A549 (cell line): ENCODE data around the gene F5. TPM values are rescaled to one million over a fixed set of nuclear protein-coding genes. Genes with fewer than 3 reads are reported as not detected.

Experiments
- ATAC-seq, 2 experiments: fragments of 200-7000 bp in 1 of 2; fragments of >200 bp in 1 of 2; cut with Nextera tagmentation in 1 of 2; cut with Tn5 transposase in 1 of 2; 3 replicates each; pipeline versions ENCODE4 v1.8.0 to v1.9.1; 2018 to 2020; ENCODE audit warnings: mild to moderate bottlenecking in 1 of 2, moderate library complexity in 1 of 2
- CTCF ChIA-PET: fragments of 300-600 bp; sonication (Branson Sonifier 250); formaldehyde crosslinking; extraction: SDS; loops from one replicate; lab custom pipeline; 2021; ENCODE audit warnings: antibody characterized with exemption, inconsistent platforms; lab: Yijun Ruan, JAX
- POLR2A ChIA-PET: fragments of 350-600 bp; formaldehyde crosslinking; extraction: SDS; loops from one replicate; lab custom pipeline; 2021; ENCODE audit warnings: antibody characterized with exemption, inconsistent platforms; lab: Yijun Ruan, JAX
- DNase-seq, 2 experiments: peaks; one replicate each; pipeline versions ENCODE4 v3.0.0 to v3.0.0-alpha.2; 2011 to 2016; ENCODE audit warnings: low read depth in 1 of 2, low spot score in 1 of 2
- FAIRE-seq: peaks from 2 replicates; lab custom pipeline; 2011; peaks lifted over from hg19 to GRCh38; lab: Jason Lieb, UNC
- H3K27ac ChIP-seq, 2 experiments: fragments of >200 bp; sonication (Bioruptor Twin); formaldehyde crosslinking; 3 replicates each; pipeline ENCODE4 v1.5.1; 2016 to 2017
- H3K4me1 ChIP-seq: fragments of >200 bp; sonication (Bioruptor Twin); formaldehyde crosslinking; 3 replicates; pipeline ENCODE4 v1.6.1; 2016
- H3K4me2 ChIP-seq: fragments of >200 bp; sonication (Bioruptor Twin); formaldehyde crosslinking; 3 replicates; pipeline ENCODE4 v1.6.1; 2016
- H3K4me3 ChIP-seq: fragments of >200 bp; sonication (Bioruptor Twin); formaldehyde crosslinking; 3 replicates; pipeline ENCODE4 v1.5.1; 2016
- H3K9me3 ChIP-seq: fragments of >200 bp; sonication (Bioruptor Twin); formaldehyde crosslinking; 3 replicates; pipeline ENCODE4 v1.6.1; 2016
- CEBPB ChIP-seq, 2 experiments: fragments of >200 bp in 1 of 2; sonication (Bioruptor Twin) in 1 of 2; formaldehyde crosslinking in 1 of 2; IDR thresholded peaks; 2 replicates each; pipeline ENCODE4 v1.6.1; 2012 to 2016
- CHD4 ChIP-seq: fragments of 200-600 bp; sonication (generic); IDR thresholded peaks from 2 replicates; pipeline ENCODE4 v1.6.1; 2016; ENCODE audit warnings: antibody characterized with exemption, mild to moderate bottlenecking, borderline replicate concordance
- E2F6 ChIP-seq: IDR thresholded peaks from 2 replicates; pipeline ENCODE4 v1.6.1; 2012; ENCODE audit warnings: low read depth, borderline replicate concordance
- EP300 ChIP-seq, 2 experiments: fragments of >200 bp; sonication (Bioruptor Twin); formaldehyde crosslinking; IDR thresholded peaks; 2 replicates in 1 of 2; 3 replicates in 1 of 2; pipeline ENCODE4 v1.6.1; 2016 to 2017
- ESRRA ChIP-seq: fragments of 150-350 bp; IDR thresholded peaks from 2 replicates; pipeline ENCODE4 v1.6.1; 2014; ENCODE audit warnings: mild to moderate bottlenecking, low read length, borderline replicate concordance
- FOXS1 ChIP-seq: fragments of 250-450 bp; sonication (Bioruptor Pico); IDR thresholded peaks from 2 replicates; pipeline ENCODE4 v1.5.0; 2020; ENCODE audit warnings: mild to moderate bottlenecking, moderate library complexity
- HDAC2 ChIP-seq: fragments of 200-600 bp; sonication (generic); IDR thresholded peaks from 2 replicates; pipeline ENCODE4 v1.6.1; 2016
- HES2 ChIP-seq: fragments of >200 bp; sonication (Bioruptor Twin); formaldehyde crosslinking; IDR thresholded peaks from 2 replicates; pipeline ENCODE4 v1.6.1; 2016
- HMGXB4 ChIP-seq: fragments of 250-450 bp; sonication (Bioruptor Pico); IDR thresholded peaks from 2 replicates; pipeline ENCODE4 v1.5.0; 2021; ENCODE audit warnings: mild to moderate bottlenecking, moderate library complexity, borderline replicate concordance
- HOXB5 ChIP-seq: fragments of 250-450 bp; sonication (Bioruptor Pico); IDR thresholded peaks from 2 replicates; pipeline ENCODE4 v1.5.0; 2020; ENCODE audit warnings: mild to moderate bottlenecking, moderate library complexity
- JUNB ChIP-seq: fragments of >200 bp; sonication (Bioruptor Twin); formaldehyde crosslinking; IDR thresholded peaks from 2 replicates; pipeline ENCODE4 v1.6.1; 2016
- NR3C1 ChIP-seq: fragments of >200 bp; sonication (Bioruptor Twin); formaldehyde crosslinking; IDR thresholded peaks from 3 replicates; pipeline ENCODE4 v1.6.1; 2017
- PBX3 ChIP-seq: IDR thresholded peaks from 2 replicates; pipeline ENCODE4 v1.6.1; 2012
- RAD21 ChIP-seq, 2 experiments: fragments of >200 bp in 1 of 2; sonication (Bioruptor Twin) in 1 of 2; formaldehyde crosslinking in 1 of 2; IDR thresholded peaks in 1 of 2; conservative IDR thresholded peaks in 1 of 2; 2 replicates in 1 of 2; 3 replicates in 1 of 2; pipeline ENCODE4 v1.6.1; 2012 to 2018; ENCODE audit warnings: inconsistent platforms in 1 of 2
- RCOR1 ChIP-seq: fragments of 150-350 bp; IDR thresholded peaks from 2 replicates; pipeline ENCODE4 v1.6.1; 2014; ENCODE audit warnings: antibody characterized with exemption, low read length, low read depth
- RFX5 ChIP-seq: fragments of 450-650 bp; IDR thresholded peaks from 2 replicates; pipeline ENCODE4 v1.7.1; 2014; ENCODE audit warnings: antibody characterized with exemption, mild to moderate bottlenecking, moderate library complexity
- RNF2 ChIP-seq: fragments of 200-600 bp; sonication (generic); IDR thresholded peaks from 2 replicates; pipeline ENCODE4 v1.6.1; 2016; ENCODE audit warnings: low read depth, mild to moderate bottlenecking, antibody characterized with exemption, moderate library complexity, borderline replicate concordance
- SMC3 ChIP-seq: fragments of >200 bp; sonication (Bioruptor Twin); formaldehyde crosslinking; IDR thresholded peaks from 3 replicates; pipeline ENCODE4 v1.6.1; 2018; ENCODE audit warnings: inconsistent platforms
- TFCP2L1 ChIP-seq: fragments of 250-450 bp; sonication (Bioruptor Pico); IDR thresholded peaks from 2 replicates; pipeline ENCODE4 v1.5.0; 2021; ENCODE audit warnings: mild to moderate bottlenecking
- TP53 ChIP-seq: fragments of 250-450 bp; sonication (Bioruptor Pico); IDR thresholded peaks from 2 replicates; pipeline ENCODE4 v1.5.0; 2021; ENCODE audit warnings: mild to moderate bottlenecking, moderate library complexity
- USF2 ChIP-seq: fragments of 450-650 bp; IDR thresholded peaks from 2 replicates; pipeline ENCODE4 v1.6.1; 2014; ENCODE audit warnings: antibody characterized with exemption
- ZC3H11A ChIP-seq: fragments of 450-650 bp; IDR thresholded peaks from 2 replicates; pipeline ENCODE4 v1.6.1; 2014; ENCODE audit warnings: antibody characterized with exemption, mild to moderate bottlenecking
- ZFP36 ChIP-seq: fragments of 450-650 bp; IDR thresholded peaks from 2 replicates; pipeline ENCODE4 v1.6.1; 2014; ENCODE audit warnings: borderline replicate concordance; ENCODE audit not compliant: partially characterized antibody
- ZNF302 ChIP-seq: fragments of 250-450 bp; sonication (Bioruptor Pico); IDR thresholded peaks from 2 replicates; pipeline ENCODE4 v1.9.0; 2021; ENCODE audit warnings: inconsistent platforms, mild to moderate bottlenecking, moderate library complexity
- WGBS: methylation state at CpG from one replicate; pipeline ENCODE4 v1.1.6; 2017; ENCODE audit errors: missing lambda C conversion rate; 5-methylcytosine and 5-hydroxymethylcytosine counted together
- polyA plus RNA-seq, 4 experiments: library from polyadenylated mRNA; depleted of rRNA in 3 of 4; stranded (reverse); fragments of >200 nt; fragmentation: RNase III in 1 of 4; extraction: RNeasy Plus Mini Kit Qiagen cat#74134 plus additional on column Dnase treatment in 1 of 4; gene quantifications; 2 replicates in 3 of 4; 3 replicates in 1 of 4; pipeline ENCODE4 v1.2.3, GENCODE V29; 2011 to 2017

Gene F5
- polyA plus RNA-seq, 2 of the 4 experiments (the other 2 are of a cell fraction) = 0.04 to 0.36 TPM

- TF ChIP-seq HES2 (no peak), RFX5 (no peak), HOXB5 (CRISPR knock-in tag) (no peak)
Measured at GRCh38 chr1:169527001-169527400, 59.3 kb downstream of the F5 start (continued).

- Histone ChIP-seq H3K4me1 (peaks cover 8% of the 10 kb centered on the region), H3K4me2 (no peak overlapping the region), H3K27ac (no peak overlapping the region), H3K9me3 (no peaks in the 10 kb centered on the region), H3K4me3 (no peak overlapping the region)
- ATAC-seq = no peak
- ChIA-PET CTCF (no interaction called here), POLR2A (no interaction called here)
- FAIRE-seq = no peak
- no peak for TF ChIP-seq CEBPB (IDR thresholded peaks at IDR 0.05)
- TF ChIP-seq HDAC2 = no peak
- TF ChIP-seq E2F6 = no peak
- no peak for TF ChIP-seq PBX3
- TF ChIP-seq JUNB = no peak
- no peak for TF ChIP-seq RCOR1
- no peak for TF ChIP-seq HMGXB4 (CRISPR knock-in tag)
- no peak for TF ChIP-seq CHD4
- no peak for TF ChIP-seq SMC3
- no peak for TF ChIP-seq TFCP2L1
- no peak for TF ChIP-seq EP300 (IDR thresholded peaks at IDR 0.05)
- TF ChIP-seq USF2 = no peak
- no peak for DNase-seq
- WGBS = 50% methylated on average over 1 of the region's 1 CpG
Measured at GRCh38 chr1:169526120-169526832, 60.0 kb downstream of the F5 start.

- no peak for FAIRE-seq
- no peak for DNase-seq
- no peaks in the 10 kb centered on the region for H3K9me3 ChIP-seq
- no peak overlapping the region for H3K4me3 ChIP-seq
- 95% methylated on average over 1 of the region's 1 CpG for WGBS
- ChIA-PET CTCF (no interaction called here), POLR2A (no interaction called here)
- no peak overlapping the region for H3K27ac ChIP-seq
- no peak for ATAC-seq
- peaks cover 8% of the 10 kb centered on the region for H3K4me1 ChIP-seq
- no peak overlapping the region for H3K4me2 ChIP-seq
- TF ChIP-seq TP53 (CRISPR knock-in tag) = no peak
- TF ChIP-seq ZNF302 (CRISPR knock-in tag) = no peak
- TF ChIP-seq FOXS1 = no peak
- TF ChIP-seq ZC3H11A = no peak
- TF ChIP-seq HES2 = no peak
- no peak for TF ChIP-seq RNF2
- TF ChIP-seq ESRRA = no peak
- TF ChIP-seq NR3C1 = no peak
- no peak for TF ChIP-seq PBX3
- no peak for TF ChIP-seq ZFP36
- no peak for TF ChIP-seq RFX5
- no peak for TF ChIP-seq RAD21 (conservative IDR thresholded peaks at IDR 0.05 in 1 of 2, IDR thresholded peaks at IDR 0.05 in 1 of 2)
- no peak for TF ChIP-seq CHD4
Measured at GRCh38 chr1:169525391-169525790, 60.9 kb downstream of the F5 start.
